GM23248 (cell line): ENCODE data around the gene SCP2.

Experiments
- EZH2 ChIP-seq: fragments of 200-600 bp; sonication (generic); IDR thresholded peaks from 2 replicates; pipeline ENCODE4 v1.6.1; 2018; ENCODE audit warnings: antibody characterized with exemption, mild to moderate bottlenecking; ENCODE audit not compliant: insufficient read depth, poor library complexity, severe bottlenecking
- EZH2phosphoT487 ChIP-seq: fragments of 200-600 bp; sonication (generic); IDR thresholded peaks from 2 replicates; pipeline ENCODE4 v1.6.1; 2018; ENCODE audit warnings: antibody characterized with exemption, moderate library complexity, mild to moderate bottlenecking, low read depth; ENCODE audit not compliant: insufficient read depth

DNA sequence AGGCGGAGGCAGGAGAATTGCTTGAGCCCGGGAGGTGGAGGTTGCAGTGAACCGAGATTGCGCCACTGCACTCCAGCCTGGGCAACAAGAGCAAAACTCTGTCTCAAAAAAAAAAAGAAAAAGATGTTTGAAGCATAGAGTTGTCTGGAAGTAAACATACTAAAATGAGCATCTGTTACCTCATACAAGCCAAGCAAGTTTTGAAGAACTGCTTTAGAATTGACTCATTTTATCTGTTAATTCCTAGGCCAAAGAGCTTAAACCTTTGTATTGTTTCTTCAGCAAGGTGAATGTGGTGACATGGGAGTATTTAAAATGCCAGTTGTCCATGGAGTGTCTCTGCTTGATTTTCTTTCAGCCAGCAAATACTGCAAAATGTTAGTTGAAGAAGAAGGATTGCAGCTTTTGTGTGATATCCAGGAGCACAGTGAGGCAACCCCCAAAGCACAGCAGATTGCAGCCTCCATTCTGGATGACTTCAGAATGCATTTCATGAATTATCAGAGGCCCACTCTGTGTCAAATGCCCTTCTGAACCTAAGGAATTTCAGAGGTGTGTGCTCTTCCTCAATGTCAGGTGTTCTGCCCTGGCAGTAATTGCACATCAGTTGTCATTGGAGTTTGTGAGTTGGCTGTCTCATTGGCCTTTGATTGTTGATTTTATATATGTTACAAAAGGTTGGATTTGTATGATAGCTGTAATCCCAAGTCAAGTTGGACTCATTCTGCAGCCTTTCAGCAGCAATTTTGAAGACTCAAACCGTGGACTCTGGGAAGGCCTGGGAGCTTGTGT lies 34.5 kb upstream of the SCP2 start:
- TF ChIP-seq EZH2: no peak
- TF ChIP-seq EZH2phosphoT487: no peak
